GM12878 (cell line): ENCODE measurements around the gene RCAN2. TPM values are rescaled to one million over a fixed set of nuclear protein-coding genes. Genes with fewer than 3 reads are reported as not detected.

ENCODE experiments used
- ATAC-seq: fragments of 200-7000 bp; cut with Tn5 transposase; 3 replicates; pipeline ENCODE4 v1.9.1; 2020; ENCODE audit warnings: mild to moderate bottlenecking, moderate library complexity
- BruUV-seq: library from RNA; stranded (reverse); fragments of 400-500 nt; replicated peaks from 2 replicates; lab custom pipeline; 2021; lab: Mats Ljungman, UMichigan
- CTCF ChIA-PET: fragments of 300-600 bp; sonication (Branson Sonifier 250); formaldehyde crosslinking; extraction: SDS; loops from one replicate; lab custom pipeline; 2021; ENCODE audit warnings: inconsistent platforms; lab: Yijun Ruan, JAX
- POLR2A ChIA-PET: fragments of 350-600 bp; formaldehyde crosslinking; extraction: SDS; loops from one replicate; lab custom pipeline; 2021; ENCODE audit warnings: inconsistent platforms; lab: Charles Lee
- RAD21 ChIA-PET: fragments of 300-600 bp; sonication (Branson Sonifier 250); formaldehyde crosslinking; loops from one replicate; lab custom pipeline; 2023; ENCODE audit warnings: antibody characterized with exemption; ENCODE audit not compliant: unreplicated experiment; lab: Charles Lee
- SMC1A ChIA-PET: fragments of 300-600 bp; sonication (Branson Sonifier 250); formaldehyde crosslinking; loops from one replicate; lab custom pipeline; 2023; ENCODE audit not compliant: unreplicated experiment, uncharacterized antibody; lab: Charles Lee
- DNase-seq: peaks from one replicate; pipeline ENCODE4 v3.0.0-alpha.2; 2011; ENCODE audit warnings: low read depth, low spot score
- FAIRE-seq: peaks from 3 replicates; lab custom pipeline; 2011; peaks lifted over from hg19 to GRCh38; lab: Jason Lieb, UNC
- H2AFZ ChIP-seq: 2 replicates; pipeline ENCODE4 v1.6.0; 2011; ENCODE audit warnings: low read depth, low read length, control low read depth; ENCODE audit not compliant: control insufficient read depth
- H3K27ac ChIP-seq: 2 replicates; pipeline ENCODE4 v1.5.1; 2011; ENCODE audit warnings: control low read depth; ENCODE audit not compliant: control insufficient read depth, insufficient read depth
- H3K27me3 ChIP-seq, 2 experiments: replicated peaks in 1 of 2; 2 replicates each; pipeline versions ENCODE4 v1.6.0 to v1.6.1; 2011; ENCODE audit warnings: low read length in 1 of 2; ENCODE audit not compliant: control insufficient read depth in 2 of 2, insufficient read depth in 2 of 2
- H3K36me3 ChIP-seq, 2 experiments: 2 replicates each; pipeline ENCODE4 v1.5.1; 2011; ENCODE audit warnings: low read length in 1 of 2; ENCODE audit not compliant: control insufficient read depth in 2 of 2, insufficient read depth in 2 of 2
- H3K4me1 ChIP-seq: 2 replicates; pipeline ENCODE4 v1.6.1; 2011; ENCODE audit warnings: mild to moderate bottlenecking, low read length, moderate library complexity, mixed read lengths; ENCODE audit not compliant: control insufficient read depth, insufficient read depth
- H3K4me2 ChIP-seq: 2 replicates; pipeline ENCODE4 v1.6.0; 2011; ENCODE audit warnings: control low read depth; ENCODE audit not compliant: control insufficient read depth, insufficient read depth
- H3K4me3 ChIP-seq: fragments of 200-600 bp; sonication (generic); 2 replicates; pipeline ENCODE4 v1.5.1; 2016
- H3K79me2 ChIP-seq: 2 replicates; pipeline ENCODE4 v1.6.0; 2011; ENCODE audit warnings: low read length; ENCODE audit not compliant: control insufficient read depth, insufficient read depth
- H3K9ac ChIP-seq: 2 replicates; pipeline ENCODE4 v1.8.0; 2011; ENCODE audit warnings: low read length, control low read depth, mixed read lengths; ENCODE audit not compliant: control insufficient read depth, insufficient read depth
- H3K9me3 ChIP-seq: replicated peaks from 3 replicates; pipeline ENCODE4 v1.5.1; 2011; ENCODE audit warnings: mild to moderate bottlenecking, low read length; ENCODE audit not compliant: control insufficient read depth, insufficient read depth
- H4K20me1 ChIP-seq: 2 replicates; pipeline ENCODE4 v1.6.0; 2011; ENCODE audit not compliant: control insufficient read depth, insufficient read depth
- DPF2 ChIP-seq: fragments of 450-650 bp; IDR thresholded peaks from 2 replicates; pipeline ENCODE4 v1.6.1; 2017; ENCODE audit warnings: mild to moderate bottlenecking
- FOXM1 ChIP-seq: IDR thresholded peaks from 2 replicates; pipeline ENCODE4 v1.6.1; 2012; ENCODE audit warnings: low read depth, mild to moderate bottlenecking, inconsistent platforms, low read length, moderate library complexity
- HDAC6 ChIP-seq: fragments of 200-600 bp; sonication (generic); IDR thresholded peaks from one replicate; pipeline ENCODE4 v1.8.0; 2017; ENCODE audit warnings: antibody characterized with exemption; ENCODE audit not compliant: unreplicated experiment
- MTA2 ChIP-seq: fragments of 450-650 bp; IDR thresholded peaks from 2 replicates; pipeline ENCODE4 v1.6.1; 2016; ENCODE audit warnings: low read depth, mild to moderate bottlenecking, moderate library complexity
- NR2F1 ChIP-seq: fragments of 450-650 bp; conservative IDR thresholded peaks from 2 replicates; pipeline ENCODE4 v1.6.1; 2017; ENCODE audit warnings: mild to moderate bottlenecking
- PKNOX1 ChIP-seq: fragments of 450-650 bp; IDR thresholded peaks from 2 replicates; pipeline ENCODE4 v1.6.1; 2016; ENCODE audit warnings: mild to moderate bottlenecking
- RFX5 ChIP-seq: IDR thresholded peaks from 2 replicates; pipeline ENCODE4 v1.6.1; 2011; ENCODE audit warnings: low read depth, low read length, improper control_type of control experiment
- ZNF592 ChIP-seq: fragments of 450-650 bp; IDR thresholded peaks from 2 replicates; pipeline ENCODE4 v1.6.1; 2017; ENCODE audit warnings: mild to moderate bottlenecking, moderate library complexity
- WGBS: methylation state at CpG from one replicate; pipeline ENCODE4 v1.1.6; 2016; ENCODE audit warnings: low lambda C conversion rate; ENCODE audit not compliant: insufficient replicate concordance, insufficient coverage; ENCODE audit errors: missing lambda C conversion rate; 5-methylcytosine and 5-hydroxymethylcytosine counted together
- in situ Hi-C: fragments of 300-500 bp; cut with MboI; formaldehyde crosslinking; loops from 9 replicates; pipeline ENCODE4 v1.14.3; 2018; ENCODE audit warnings: mixed read lengths
- intact Hi-C: fragments of 100-400 bp; cut with micrococcal nuclease; formaldehyde crosslinking; loops from one replicate; pipeline ENCODE4 v1.14.2; 2022; ENCODE audit not compliant: unreplicated experiment
- polyA plus RNA-seq, 11 experiments: library from polyadenylated mRNA; depleted of rRNA in 4 of 11; unstranded in 6 of 11; stranded (reverse) in 5 of 11; fragments of >200 nt; fragmentation: Nextera tagmentation in 4 of 11; fragmentation: Illumina TruSeq in 1 of 11; extraction: Ambion mirVana in 4 of 11; extraction: Trizol in 1 of 11; gene quantifications; 1 replicate in 1 of 11; 2 replicates in 10 of 11; pipeline versions ENCODE4 v1.2.1 to v1.2.3, GENCODE V29; 2011 to 2016; ENCODE audit warnings: inconsistent platforms in 2 of 11, missing spikeins in 2 of 11, low read depth in 1 of 11
- total RNA-seq, 4 experiments: library from RNA; depleted of rRNA in 3 of 4; stranded (reverse); fragments of >200 nt in 3 of 4; fragmentation: Illumina TruSeq in 1 of 4; extraction: Trizol in 1 of 4; gene quantifications; 2 replicates each; pipeline versions ENCODE4 v1.2.1 to v1.2.3, GENCODE V29; 2013 to 2021

RCAN2 gene
- total and polyA plus RNA-seq, 10 of the 15 experiments (the other 5 are each of a cell fraction or from before 2014, with no cell fraction given): 0.06 TPM; not detected in 9

- DNase-seq: no peak
- H3K4me1 ChIP-seq: no peaks in the 10 kb centered on the region
- no TSS peak for BruUV-seq
- H3K4me2 ChIP-seq: no peak overlapping the region
- ChIA-PET RAD21 (no interaction called here), CTCF (no interaction called here), SMC1A (no interaction called here), POLR2A (no interaction called here)
- no peaks in the 10 kb centered on the region for H3K9me3 ChIP-seq
- intact Hi-C loops (no loop called here), in situ Hi-C loops (no loop called here)
- no peak for FAIRE-seq
- H3K27ac ChIP-seq: no peak overlapping the region
- ATAC-seq: no peak
- H2AFZ ChIP-seq: no peak overlapping the region
- H3K27me3 ChIP-seq: no peaks in the 10 kb centered on the region; a peak in 1 of 4 replicates
- H3K9ac ChIP-seq: no peak overlapping the region
- no peak overlapping the region for H3K4me3 ChIP-seq
- no peaks in the 10 kb centered on the region for H4K20me1 ChIP-seq
- H3K79me2 ChIP-seq: no peaks in the 10 kb centered on the region
- WGBS: 18% methylated on average over 4 of the region's 4 CpGs
- no peak for TF ChIP-seq MTA2
- TF ChIP-seq PKNOX1: no peak
- no peak for TF ChIP-seq NR2F1
- TF ChIP-seq RFX5: no peak
- TF ChIP-seq DPF2: no peak
- TF ChIP-seq HDAC6: no peak
- TF ChIP-seq FOXM1: no peak
- no peak for TF ChIP-seq ZNF592
- TF ChIP-seq, all 136 proteins: peak for 0
- no peaks in the 10 kb centered on the region for H3K36me3 ChIP-seq
These were observed 248.3 kb downstream of the RCAN2 start for GRCh38 chr6:46242921-46243320.
